HL-60 (cell line): ENCODE results near the gene LYPD1.

ENCODE experiments used
- DNase-seq, 2 experiments: peaks; one replicate each; pipeline ENCODE4 v3.0.0-alpha.2; 2010 to 2020; ENCODE audit warnings: low read depth in 1 of 2, low spot score in 1 of 2
- H3K27ac ChIP-seq: fragments of 250-450 bp; sonication (Bioruptor Pico); replicated peaks from 2 replicates; pipeline ENCODE4 v1.5.1; 2020; ENCODE audit warnings: mild to moderate bottlenecking, moderate library complexity
- H3K27me3 ChIP-seq: fragments of 250-450 bp; sonication (Bioruptor Pico); 2 replicates; pipeline ENCODE4 v1.5.1; 2021; ENCODE audit warnings: mild to moderate bottlenecking, moderate library complexity; ENCODE audit not compliant: insufficient read depth, poor library complexity, severe bottlenecking
- H3K4me3 ChIP-seq: replicated peaks from 2 replicates; pipeline ENCODE4 v1.5.1; 2011; ENCODE audit warnings: mild to moderate bottlenecking, control low read depth, low read length; ENCODE audit not compliant: insufficient read depth
- GABPA ChIP-seq: IDR thresholded peaks from 2 replicates; pipeline ENCODE4 v1.6.1; 2012; ENCODE audit warnings: low read depth
- POLR2AphosphoS5 ChIP-seq: IDR thresholded peaks from 2 replicates; pipeline ENCODE4 v1.6.1; 2012; ENCODE audit warnings: low read depth
- REST ChIP-seq: IDR thresholded peaks from 2 replicates; pipeline ENCODE4 v1.6.1; 2012; ENCODE audit warnings: low read depth; ENCODE audit not compliant: insufficient replicate concordance
- SPI1 ChIP-seq: IDR thresholded peaks from 2 replicates; pipeline ENCODE4 v1.6.1; 2012; ENCODE audit warnings: low read depth, mild to moderate bottlenecking, borderline replicate concordance
- TF ChIP-seq, protein P1 (sequence below): IDR thresholded peaks from one replicate; pipeline ENCODE4 v1.5.1; 2011; ENCODE audit warnings: low read length, control low read depth, inconsistent platforms; ENCODE audit not compliant: insufficient read depth

The LYPD1 gene

GRCh38 chr2:132595693-132596092 is 74.3 kb downstream of the LYPD1 start:
- H3K27me3 ChIP-seq = no peaks in the 10 kb centered on the region
- H3K27ac ChIP-seq = no peak overlapping the region
- DNase-seq = no peak
- TF ChIP-seq GABPA (no peak), SPI1 (no peak), POLR2AphosphoS5 (no peak), REST (no peak)
- TF ChIP-seq, protein P1, sequence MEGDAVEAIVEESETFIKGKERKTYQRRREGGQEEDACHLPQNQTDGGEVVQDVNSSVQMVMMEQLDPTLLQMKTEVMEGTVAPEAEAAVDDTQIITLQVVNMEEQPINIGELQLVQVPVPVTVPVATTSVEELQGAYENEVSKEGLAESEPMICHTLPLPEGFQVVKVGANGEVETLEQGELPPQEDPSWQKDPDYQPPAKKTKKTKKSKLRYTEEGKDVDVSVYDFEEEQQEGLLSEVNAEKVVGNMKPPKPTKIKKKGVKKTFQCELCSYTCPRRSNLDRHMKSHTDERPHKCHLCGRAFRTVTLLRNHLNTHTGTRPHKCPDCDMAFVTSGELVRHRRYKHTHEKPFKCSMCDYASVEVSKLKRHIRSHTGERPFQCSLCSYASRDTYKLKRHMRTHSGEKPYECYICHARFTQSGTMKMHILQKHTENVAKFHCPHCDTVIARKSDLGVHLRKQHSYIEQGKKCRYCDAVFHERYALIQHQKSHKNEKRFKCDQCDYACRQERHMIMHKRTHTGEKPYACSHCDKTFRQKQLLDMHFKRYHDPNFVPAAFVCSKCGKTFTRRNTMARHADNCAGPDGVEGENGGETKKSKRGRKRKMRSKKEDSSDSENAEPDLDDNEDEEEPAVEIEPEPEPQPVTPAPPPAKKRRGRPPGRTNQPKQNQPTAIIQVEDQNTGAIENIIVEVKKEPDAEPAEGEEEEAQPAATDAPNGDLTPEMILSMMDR = no peak
- no peak overlapping the region for H3K4me3 ChIP-seq

- TF ChIP-seq GABPA = no peak
- TF ChIP-seq, protein P1 = no peak
- no peak for TF ChIP-seq POLR2AphosphoS5
- no peak for TF ChIP-seq REST
- no peak for TF ChIP-seq SPI1
These were observed 74.8 kb downstream of the LYPD1 start for GRCh38 chr2:132595186-132595585.

More at GRCh38 chr2:132595186-132595585, 74.8 kb downstream of the LYPD1 start:
- H3K27ac ChIP-seq = no peak overlapping the region
- no peak overlapping the region for H3K4me3 ChIP-seq
- H3K27me3 ChIP-seq = no peaks in the 10 kb centered on the region
- DNase-seq = no peak
